Activated gamma-delta T cell treated with anti-CD3 and anti-CD28 coated beads, Interleukin-2, amount 50 U/mL, for 16 hours (primary cell): ENCODE measurements around the gene TCTN2.

Experiments
- DNase-seq: peaks from one replicate; pipeline ENCODE4 v3.0.0-alpha.2; 2020; ENCODE audit warnings: low read depth

TCTN2 gene

GRCh38 chr12:123670882-123671728, at the start of gene TCTN2:
Gene TCTN2, plus strand, starts transcription at chr12:123671113. Its CDS starts 128 bp downstream, at chr12:123671241.
- DNase-seq = peak; percentile 91

- DNase-seq = no peak
Observed at GRCh38 chr12:123621619-123622530, 49.0 kb upstream of the TCTN2 start.

DNA sequence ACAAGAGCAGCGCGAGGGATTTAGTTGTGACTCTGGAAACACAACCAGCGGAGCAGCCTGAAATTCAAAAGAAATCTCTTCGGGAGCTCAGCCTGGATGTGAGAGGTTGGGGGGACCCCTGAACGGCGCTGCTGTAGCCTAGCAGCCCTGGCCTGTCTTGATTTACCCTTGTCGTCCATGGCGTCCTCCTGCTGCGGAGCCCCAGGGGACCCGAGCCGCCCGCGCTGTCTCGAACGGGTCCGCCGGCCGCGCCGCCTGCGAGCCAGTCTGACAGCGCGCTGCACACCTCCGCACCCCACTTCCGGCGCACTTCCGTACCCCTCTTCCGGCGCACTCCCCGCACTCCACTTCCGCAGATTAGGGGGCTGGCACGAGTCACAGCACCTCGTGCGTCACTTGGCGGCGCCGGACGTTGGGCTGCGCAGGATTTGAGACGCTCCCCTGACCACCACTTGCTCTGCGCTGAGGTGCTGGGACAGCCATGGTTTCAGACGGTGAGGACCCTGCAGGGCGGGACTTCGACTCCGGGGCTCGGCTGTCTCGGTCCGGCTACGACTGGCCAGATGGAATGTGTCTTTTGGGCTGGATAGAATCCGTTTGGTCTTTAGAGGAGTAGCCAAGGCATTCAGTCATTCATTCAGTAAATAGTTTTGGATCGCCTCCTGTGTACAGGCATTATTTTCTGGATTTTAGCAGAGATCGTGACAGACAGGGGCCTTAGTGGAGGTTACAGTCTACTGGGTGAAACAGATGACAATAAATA, 37.4 kb upstream of the TCTN2 start, which contains the start of the genes EIF2B1 and GTF2H3:
Gene EIF2B1 (minus strand): TSS at position 308 of the 763 bp plus-strand sequence. CDS start 129 bp downstream, at position 179.
Gene GTF2H3 (plus strand): TSS at position 451 of the 763 bp plus-strand sequence. CDS start 31 bp downstream, at position 482.
- peak; percentile 96 for DNase-seq

DNA sequence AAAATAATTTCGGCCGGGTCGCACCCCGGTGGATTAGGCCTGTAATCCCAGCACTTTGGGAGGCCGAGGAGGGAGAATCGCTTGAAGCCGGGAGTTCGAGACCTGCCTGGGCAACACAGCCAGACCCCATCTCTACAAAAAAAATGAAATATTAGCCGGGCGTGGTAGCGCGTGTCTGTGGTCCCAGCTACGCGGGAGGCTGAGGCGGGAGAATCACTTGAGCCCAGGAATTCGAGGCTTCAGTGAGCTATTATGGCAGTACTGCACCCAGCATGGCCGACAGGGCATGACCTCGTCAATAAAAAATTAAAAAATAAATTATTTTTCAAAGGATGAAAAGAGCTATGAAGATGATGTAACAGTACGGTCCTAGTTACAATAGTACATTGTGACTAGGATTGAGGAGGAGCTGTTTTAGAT, 36.8 kb upstream of the TCTN2 start:
- DNase-seq = no peak

DNA sequence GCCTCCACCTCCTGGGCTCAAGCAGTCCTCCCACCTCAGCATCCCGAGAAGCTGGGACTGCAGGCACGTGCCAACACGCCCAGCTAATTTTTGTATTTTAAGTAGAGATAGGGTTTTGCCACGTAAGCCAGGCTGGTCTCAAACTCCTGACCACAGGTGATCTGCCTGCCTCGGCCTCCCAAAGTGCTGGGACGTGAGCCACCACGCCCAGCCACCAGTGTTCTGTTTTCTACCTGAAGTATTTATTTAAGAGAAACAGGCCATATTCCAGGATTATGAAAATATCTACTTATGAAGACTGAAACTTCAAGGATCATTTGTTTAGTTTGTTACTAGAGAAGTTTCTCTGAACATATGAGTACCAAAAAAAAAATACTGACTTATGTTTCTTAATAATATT, 27.0 kb upstream of the TCTN2 start:
- no peak for DNase-seq

- DNase-seq = no peak
Observed at GRCh38 chr12:123645380-123645779, 25.5 kb upstream of the TCTN2 start.

DNA sequence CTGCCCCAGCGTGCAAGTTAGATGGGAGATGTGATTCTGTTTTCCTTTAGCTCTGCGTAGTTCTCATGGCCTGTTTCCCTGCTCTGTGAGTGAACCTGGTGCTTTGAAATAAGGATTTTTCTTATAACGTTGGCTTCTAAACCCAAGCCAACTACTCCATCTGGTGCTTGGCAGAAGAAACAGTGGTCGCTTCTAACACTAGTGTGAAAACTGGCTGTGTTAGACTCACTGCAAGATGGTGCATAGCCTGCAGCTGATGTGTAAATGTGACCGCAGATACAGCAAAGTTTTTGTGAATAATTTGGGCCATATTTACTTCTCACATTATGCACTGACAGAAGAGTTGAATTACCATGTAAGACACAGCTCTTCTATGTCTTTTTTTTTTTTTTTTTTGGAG, 25.0 kb upstream of the TCTN2 start:
- DNase-seq = no peak

DNA sequence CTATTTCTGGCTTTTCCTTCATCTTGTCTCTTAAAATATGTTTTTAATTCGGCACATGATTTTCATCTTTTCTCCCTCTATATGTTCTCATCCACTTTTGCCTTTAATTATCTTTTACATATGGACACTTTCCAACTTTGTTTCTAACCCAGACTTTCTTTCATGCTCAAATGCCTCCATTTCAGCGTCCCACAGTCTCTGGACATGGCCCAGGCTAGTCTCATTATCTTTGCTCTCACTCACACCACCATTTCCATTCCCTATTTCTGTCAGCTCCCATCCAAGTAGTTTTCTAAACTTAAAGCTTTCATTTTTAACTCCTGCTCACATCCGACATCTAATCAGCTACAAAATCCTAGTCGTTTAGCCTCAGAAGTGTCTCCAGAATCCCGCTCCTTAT, 22.5 kb upstream of the TCTN2 start:
- no peak for DNase-seq

- DNase-seq = no peak
Observed at GRCh38 chr12:123654129-123654701, 16.7 kb upstream of the TCTN2 start.

GRCh38 chr12:123655420-123655819, 15.5 kb upstream of the TCTN2 start:
- DNase-seq = no peak

GRCh38 chr12:123656392-123656791, 14.5 kb upstream of the TCTN2 start:
- DNase-seq = no peak

DNA sequence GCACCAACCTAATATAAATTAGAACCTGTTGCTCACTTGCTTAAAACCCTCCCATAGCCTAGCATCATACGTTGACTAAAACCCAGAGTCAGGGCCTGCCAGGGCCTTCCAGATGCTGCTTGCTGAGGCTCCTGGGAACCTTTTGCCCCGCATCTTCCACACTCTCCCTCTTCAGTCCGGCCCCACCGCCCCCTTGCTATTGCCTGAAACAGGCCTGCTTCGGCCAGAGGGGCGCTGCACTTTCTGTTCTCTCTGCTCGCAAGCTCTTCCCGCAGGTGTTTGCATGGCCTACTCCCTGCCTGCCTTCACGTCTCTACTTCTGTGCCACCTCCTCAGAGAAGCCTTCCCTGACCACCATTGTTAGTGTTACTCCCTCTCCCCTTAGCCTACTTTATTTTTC, 13.7 kb upstream of the TCTN2 start:
- no peak for DNase-seq

DNA sequence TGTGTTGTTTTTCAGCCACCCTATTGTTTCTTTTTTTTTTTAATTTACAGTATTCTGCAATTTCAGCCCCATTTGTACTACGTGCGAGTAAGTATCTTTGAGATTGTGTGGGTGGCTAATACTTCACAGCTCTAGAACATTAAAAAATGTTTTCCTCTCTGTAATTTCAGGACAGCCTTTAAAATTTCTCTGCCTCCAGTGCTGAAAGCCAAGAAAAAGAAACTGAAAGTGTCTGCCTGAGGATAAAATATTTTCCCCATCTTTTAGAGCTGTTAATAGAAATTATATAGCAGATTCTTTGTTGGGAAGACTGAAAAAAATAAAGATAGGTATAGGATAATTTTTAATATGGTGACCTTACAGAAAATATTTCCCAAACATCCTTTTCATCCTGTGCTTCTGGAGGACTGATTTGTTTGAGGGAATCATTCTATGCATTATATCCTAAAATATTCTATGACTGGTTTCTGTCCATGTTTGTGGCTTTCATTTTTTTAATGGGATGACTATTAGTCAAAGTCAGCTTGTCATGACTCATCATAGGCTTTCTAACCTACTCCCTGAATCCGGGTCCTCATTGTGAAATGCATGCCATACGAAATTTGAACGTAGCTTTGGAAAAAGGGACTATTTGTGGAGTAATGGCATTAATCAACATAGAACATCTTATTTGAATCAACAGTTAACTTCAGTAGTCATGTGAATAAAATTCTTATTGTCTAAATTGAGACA, 10.8 kb upstream of the TCTN2 start:
- DNase-seq = no peak

- no peak for DNase-seq
Observed at GRCh38 chr12:123667771-123668170, 3.1 kb upstream of the TCTN2 start.

DNA sequence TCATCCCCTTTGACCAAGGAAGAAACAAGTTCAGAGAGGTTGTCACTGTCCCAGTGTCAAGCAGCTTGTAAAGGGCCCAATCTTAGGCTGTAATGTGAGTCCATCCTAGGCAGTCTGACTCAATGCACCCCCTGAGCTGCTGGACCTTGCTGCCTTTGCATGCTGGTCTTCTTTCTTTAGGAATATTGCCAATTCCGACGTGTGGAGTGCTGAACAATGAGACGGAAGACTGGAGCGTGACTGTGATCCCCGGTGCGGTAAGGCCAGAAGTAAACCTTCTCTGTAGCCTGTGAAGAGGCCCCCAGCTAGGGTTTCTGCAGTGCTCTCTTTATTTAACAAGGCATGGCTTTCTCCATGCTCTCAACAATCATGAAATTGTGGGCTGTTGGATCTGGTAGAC, 963 bp downstream of the TCTN2 start:
- DNase-seq = no peak

- DNase-seq = no peak
Observed at GRCh38 chr12:123675436-123675835, 4.5 kb downstream of the TCTN2 start.

GRCh38 chr12:123676616-123677320, 5.9 kb downstream of the TCTN2 start:
- no peak for DNase-seq

DNA sequence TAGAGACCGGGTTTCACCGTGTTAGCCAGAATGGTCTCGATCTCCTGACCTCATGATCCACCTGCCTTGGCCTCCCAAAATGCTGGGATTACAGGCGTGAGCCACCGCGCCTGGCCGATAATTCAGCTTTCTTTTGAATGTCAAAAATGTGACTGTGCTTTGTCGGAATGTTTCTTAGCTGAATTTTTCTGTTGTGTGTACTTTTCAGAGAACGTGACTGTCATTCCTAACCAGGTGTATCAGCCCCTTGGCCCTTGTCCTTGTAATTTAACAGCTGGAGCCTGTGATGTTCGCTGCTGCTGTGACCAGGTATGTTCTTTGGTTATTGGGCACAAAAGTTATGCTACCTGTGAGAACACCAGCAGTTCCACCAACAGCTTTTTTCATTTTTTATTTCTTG, 8.1 kb downstream of the TCTN2 start:
- no peak for DNase-seq

DNA sequence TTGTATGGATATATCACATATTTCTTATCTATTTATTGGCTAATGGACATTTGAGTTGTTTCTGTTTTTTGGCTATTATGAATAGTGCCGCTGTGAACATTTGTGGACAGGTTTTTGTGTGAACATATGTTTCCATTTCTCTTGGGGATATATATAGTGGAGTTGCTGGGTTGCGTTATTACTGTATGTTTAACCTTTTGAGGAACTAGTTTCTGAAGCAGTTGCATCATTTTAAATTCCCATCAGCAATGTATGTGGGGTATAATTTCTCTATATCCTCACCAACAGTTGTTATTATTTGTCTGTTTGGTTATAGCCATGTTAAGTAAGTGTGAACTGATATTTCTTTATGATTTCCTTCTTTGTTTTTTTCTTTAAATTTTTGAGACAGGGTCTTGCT, 10.7 kb downstream of the TCTN2 start:
- no peak for DNase-seq

DNA sequence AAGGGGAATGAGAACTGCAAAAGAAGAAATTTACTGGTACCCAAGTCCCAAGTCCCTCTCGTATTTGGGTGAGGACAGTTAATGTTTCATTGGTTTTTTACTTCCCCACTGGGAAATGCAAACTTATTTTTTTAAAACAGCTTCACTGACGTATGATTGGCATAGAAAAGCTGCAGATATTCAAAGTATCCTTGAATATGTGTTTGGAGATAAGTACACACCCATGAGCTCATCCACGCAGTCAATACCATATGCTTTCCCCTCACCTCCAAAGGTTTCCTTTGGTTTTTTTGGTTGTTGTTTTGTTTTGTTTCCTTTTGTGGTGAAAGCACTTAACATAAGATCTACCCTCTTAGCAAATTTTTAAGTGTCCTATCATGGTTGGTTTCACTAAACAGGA, 13.1 kb downstream of the TCTN2 start:
- DNase-seq = no peak
